Measurements from ENCODE around the gene RPUSD1. TPM values are rescaled to one million over a fixed set of nuclear protein-coding genes. Genes with fewer than 3 reads are reported as not detected.

Gene RPUSD1
- total RNA-seq, 1 experiment from 2014 or later, result 53.3 TPM

DNA sequence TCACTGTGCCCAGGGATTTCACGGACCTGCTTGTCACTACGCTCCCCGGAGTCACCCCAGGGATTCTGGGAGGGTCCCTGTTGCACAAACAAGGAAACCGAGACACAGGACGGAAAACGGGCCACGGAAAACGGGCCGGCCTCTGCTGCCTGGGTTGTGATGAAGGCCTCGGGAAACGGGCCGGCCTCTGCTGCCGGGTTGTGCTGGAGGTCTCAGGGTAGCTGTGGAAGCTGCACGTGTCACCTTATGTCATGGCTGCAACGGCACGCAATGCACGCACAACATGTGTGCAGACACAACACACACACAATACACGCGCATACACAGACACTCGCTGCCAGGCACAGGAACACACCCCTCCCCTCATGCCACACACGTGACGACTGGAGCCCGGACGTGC is 39.3 kb upstream of the RPUSD1 start:
- no peaks in the 10 kb centered on the region for H3K79me2 ChIP-seq (ENCODE audit: low read depth)
- no peak overlapping the region for H3K4me3 ChIP-seq
- no peaks in the 10 kb centered on the region for H3K9me3 ChIP-seq (ENCODE audit: insufficient read depth, low read depth)
- no peak overlapping the region for H3K27ac ChIP-seq
- no peak overlapping the region for H3K4me2 ChIP-seq
- ChIA-PET CTCF (no interaction called here), POLR2A (ENCODE audit: unreplicated experiment) (no interaction called here)
- no peaks in the 10 kb centered on the region for H3F3A ChIP-seq (ENCODE audit: insufficient read depth, low read depth)
- no peak overlapping the region for H2AFZ ChIP-seq
- TF ChIP-seq, protein P1, sequence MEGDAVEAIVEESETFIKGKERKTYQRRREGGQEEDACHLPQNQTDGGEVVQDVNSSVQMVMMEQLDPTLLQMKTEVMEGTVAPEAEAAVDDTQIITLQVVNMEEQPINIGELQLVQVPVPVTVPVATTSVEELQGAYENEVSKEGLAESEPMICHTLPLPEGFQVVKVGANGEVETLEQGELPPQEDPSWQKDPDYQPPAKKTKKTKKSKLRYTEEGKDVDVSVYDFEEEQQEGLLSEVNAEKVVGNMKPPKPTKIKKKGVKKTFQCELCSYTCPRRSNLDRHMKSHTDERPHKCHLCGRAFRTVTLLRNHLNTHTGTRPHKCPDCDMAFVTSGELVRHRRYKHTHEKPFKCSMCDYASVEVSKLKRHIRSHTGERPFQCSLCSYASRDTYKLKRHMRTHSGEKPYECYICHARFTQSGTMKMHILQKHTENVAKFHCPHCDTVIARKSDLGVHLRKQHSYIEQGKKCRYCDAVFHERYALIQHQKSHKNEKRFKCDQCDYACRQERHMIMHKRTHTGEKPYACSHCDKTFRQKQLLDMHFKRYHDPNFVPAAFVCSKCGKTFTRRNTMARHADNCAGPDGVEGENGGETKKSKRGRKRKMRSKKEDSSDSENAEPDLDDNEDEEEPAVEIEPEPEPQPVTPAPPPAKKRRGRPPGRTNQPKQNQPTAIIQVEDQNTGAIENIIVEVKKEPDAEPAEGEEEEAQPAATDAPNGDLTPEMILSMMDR (conservative IDR thresholded peaks at IDR 0.05), result no peak
- TF ChIP-seq EZH2 (IDR thresholded peaks at IDR 0.05; ENCODE audit: low read depth), result no peak
- H3K9me2 ChIP-seq (ENCODE audit: insufficient read depth), result no peaks in the 10 kb centered on the region
- no TSS peak for BruUV-seq (replicated peaks)
- no peaks in the 10 kb centered on the region for H3K4me1 ChIP-seq (replicated peaks; ENCODE audit: insufficient read depth)
- DNase-seq, result no peak
- H3K36me3 ChIP-seq (ENCODE audit: low read depth), result no peaks in the 10 kb centered on the region
- no peaks in the 10 kb centered on the region for H4K20me1 ChIP-seq (ENCODE audit: insufficient read depth)
- intact Hi-C loops (cut with micrococcal nuclease; ENCODE audit: unreplicated experiment), result no loop called here
- peaks cover 88% of the 10 kb centered on the region for H3K27me3 ChIP-seq (ENCODE audit: insufficient read depth, low read depth)

DNA sequence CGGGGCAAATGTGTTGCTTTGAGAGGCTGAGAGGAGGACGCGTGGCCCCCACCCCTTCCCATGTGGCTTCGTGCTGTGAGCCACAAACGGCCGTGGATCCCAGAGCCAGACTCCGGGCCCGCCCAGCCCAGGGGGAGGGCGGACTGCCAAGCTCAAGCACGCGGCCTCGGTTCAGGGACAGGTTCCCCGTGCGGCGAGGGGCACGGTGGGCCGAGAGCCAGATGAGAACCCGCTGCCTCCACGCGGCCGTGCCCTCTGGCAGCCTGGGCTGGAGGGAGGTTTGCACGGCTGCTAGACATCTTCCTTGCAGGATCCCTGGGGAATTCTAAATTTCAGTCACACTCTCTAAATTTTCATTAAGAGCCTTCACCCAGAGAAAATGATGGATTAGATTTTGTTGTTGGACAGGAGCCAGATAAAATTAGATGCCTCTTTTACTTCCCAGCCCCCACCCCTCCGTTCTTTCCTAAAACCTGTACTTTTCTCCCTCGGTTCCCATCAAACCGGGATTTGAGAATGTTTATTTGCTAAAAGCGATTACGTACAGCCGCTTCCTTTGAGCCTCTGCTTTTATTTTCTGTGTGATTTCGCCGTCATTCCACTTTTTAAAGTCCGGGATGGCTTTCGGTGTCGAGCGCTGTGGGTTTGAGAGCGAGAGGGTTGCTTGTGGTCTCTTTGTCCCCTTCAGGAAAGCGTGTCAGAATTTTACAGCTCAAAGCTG is 37.3 kb upstream of the RPUSD1 start:
- Histone ChIP-seq H3K4me3 (no peak overlapping the region), H3F3A (ENCODE audit: insufficient read depth, low read depth) (no peaks in the 10 kb centered on the region), H3K9me2 (ENCODE audit: insufficient read depth) (no peaks in the 10 kb centered on the region), H3K9me3 (ENCODE audit: insufficient read depth, low read depth) (no peaks in the 10 kb centered on the region), H3K79me2 (ENCODE audit: low read depth) (no peaks in the 10 kb centered on the region), H3K4me1 (replicated peaks; ENCODE audit: insufficient read depth) (no peaks in the 10 kb centered on the region), H3K27me3 (ENCODE audit: insufficient read depth, low read depth) (peaks cover 93% of the 10 kb centered on the region), H2AFZ (no peak overlapping the region), H3K4me2 (no peak overlapping the region), H3K36me3 (ENCODE audit: low read depth) (no peaks in the 10 kb centered on the region), H4K20me1 (ENCODE audit: insufficient read depth) (no peaks in the 10 kb centered on the region), H3K27ac (no peak overlapping the region)
- intact Hi-C loops (cut with micrococcal nuclease; ENCODE audit: unreplicated experiment), result no loop called here
- TF ChIP-seq, protein P1 (conservative IDR thresholded peaks at IDR 0.05), result no peak
- 0 out of 2 replicates have a peak, but pooled peaks have one; percentile 50 for TF ChIP-seq EZH2 (IDR thresholded peaks at IDR 0.05; ENCODE audit: low read depth)
- no peak for DNase-seq
- no TSS peak for BruUV-seq (replicated peaks)
- ChIA-PET CTCF (no interaction called here), POLR2A (ENCODE audit: unreplicated experiment) (no interaction called here)

DNA sequence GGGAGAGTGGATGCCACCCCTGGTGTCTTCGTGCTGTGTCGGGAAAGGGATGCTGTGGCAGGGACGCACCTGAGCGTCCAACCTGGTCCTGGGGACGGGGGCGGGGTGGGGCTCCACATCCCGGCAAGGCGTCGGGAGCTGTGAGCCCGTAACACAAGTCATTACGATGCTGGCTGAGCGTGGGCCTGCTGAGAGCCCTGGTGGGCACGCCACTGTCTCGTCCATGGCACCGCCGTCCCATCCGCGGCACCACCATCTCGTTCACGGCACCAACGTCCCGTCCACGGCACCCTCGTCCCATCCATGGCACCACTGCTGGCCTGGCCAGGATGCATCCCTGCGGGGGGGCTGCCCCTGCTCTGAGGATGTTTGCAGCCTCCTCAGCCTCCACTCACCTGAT is 36.4 kb upstream of the RPUSD1 start:
- Histone ChIP-seq H3K4me1 (replicated peaks; ENCODE audit: insufficient read depth) (no peaks in the 10 kb centered on the region), H3K9me2 (ENCODE audit: insufficient read depth) (no peaks in the 10 kb centered on the region), H3K36me3 (ENCODE audit: low read depth) (no peaks in the 10 kb centered on the region), H3K4me2 (no peak overlapping the region), H3K27ac (no peak overlapping the region), H3K79me2 (ENCODE audit: low read depth) (no peaks in the 10 kb centered on the region), H3K4me3 (no peak overlapping the region), H3K27me3 (ENCODE audit: insufficient read depth, low read depth) (peaks cover 94% of the 10 kb centered on the region), H4K20me1 (ENCODE audit: insufficient read depth) (no peaks in the 10 kb centered on the region), H3F3A (ENCODE audit: insufficient read depth, low read depth) (no peaks in the 10 kb centered on the region), H2AFZ (no peak overlapping the region), H3K9me3 (ENCODE audit: insufficient read depth, low read depth) (no peaks in the 10 kb centered on the region)
- BruUV-seq (replicated peaks), result no TSS peak
- DNase-seq, result no peak
- POLR2A ChIA-PET (ENCODE audit: unreplicated experiment), result no interaction called here
- TF ChIP-seq, protein P1 (conservative IDR thresholded peaks at IDR 0.05), result no peak
- no peak for TF ChIP-seq EZH2 (IDR thresholded peaks at IDR 0.05; ENCODE audit: low read depth)
- intact Hi-C loops (cut with micrococcal nuclease; ENCODE audit: unreplicated experiment), result no loop called here
- CTCF ChIA-PET, result no interaction called here

All from PC-9 (cell line).